CD4-positive, CD25-positive, alpha-beta regulatory T cell (primary cell): ENCODE results near the gene RMI2. TPM values are rescaled to one million over a fixed set of nuclear protein-coding genes. Genes with fewer than 3 reads are reported as not detected.
"Not testable (repeated sequence)": the region's sequence is repeated elsewhere in the genome, so short reads cannot be mapped to it uniquely, and the experiment has no call there.

ENCODE experiments used
- ATAC-seq, 2 donors: fragments of 150-1000 bp; cut with Tn5 transposase; one replicate each; pipeline ENCODE4 v1.10.0; 2021; ENCODE audit warnings: low read depth in 2 of 2, moderate number of reproducible peaks in 2 of 2, moderate library complexity in 1 of 2
- DNase-seq, 3 donors: peaks; one replicate each; pipeline versions ENCODE4 v3.0.0 to v3.0.0-alpha.2; 2012 to 2022; ENCODE audit warnings: mixed read lengths in 1 of 3
- H3K27ac ChIP-seq: one replicate; pipeline ENCODE4 v1.7.0; 2013; ENCODE audit warnings: mild to moderate bottlenecking, low read length; ENCODE audit not compliant: insufficient read depth, poor library complexity, severe bottlenecking
- H3K27me3 ChIP-seq: one replicate; pipeline ENCODE4 v1.7.0; 2013; ENCODE audit warnings: low read length; ENCODE audit not compliant: control insufficient read depth, insufficient read depth
- H3K36me3 ChIP-seq: one replicate; pipeline ENCODE4 v1.7.0; 2013; ENCODE audit warnings: mild to moderate bottlenecking, low read length, moderate library complexity; ENCODE audit not compliant: control insufficient read depth, insufficient read depth
- H3K4me1 ChIP-seq: 2 replicates; pipeline ENCODE4 v1.7.0; 2013; ENCODE audit warnings: mild to moderate bottlenecking, low read length; ENCODE audit not compliant: insufficient read depth, control insufficient read depth, poor library complexity, severe bottlenecking
- H3K4me3 ChIP-seq: one replicate; pipeline ENCODE4 v1.7.0; 2013; ENCODE audit warnings: low read depth, mild to moderate bottlenecking, low read length, moderate library complexity
- H3K9me3 ChIP-seq, 2 experiments: 1 replicate in 1 of 2; 2 replicates in 1 of 2; pipeline ENCODE4 v1.7.0; 2013; ENCODE audit warnings: low read length in 2 of 2, mild to moderate bottlenecking in 1 of 2, moderate library complexity in 1 of 2; ENCODE audit not compliant: control insufficient read depth in 2 of 2
- H3K27ac Mint-ChIP-seq, 3 donors: one replicate each; pipeline ENCODE4 v1.8.0; 2020 to 2022; ENCODE audit warnings: mild to moderate bottlenecking in 3 of 3, mixed read lengths in 3 of 3, moderate library complexity in 2 of 3
- H3K27me3 Mint-ChIP-seq: one replicate; pipeline ENCODE4 v1.8.0; 2022; ENCODE audit warnings: mild to moderate bottlenecking, mixed read lengths
- H3K36me3 Mint-ChIP-seq: one replicate; pipeline ENCODE4 v1.8.0; 2020; ENCODE audit warnings: mixed read lengths
- H3K4me1 Mint-ChIP-seq, 4 donors: one replicate each; pipeline ENCODE4 v1.8.0; 2020 to 2022; ENCODE audit warnings: mixed read lengths in 4 of 4, mild to moderate bottlenecking in 1 of 4
- H3K4me3 Mint-ChIP-seq, 4 donors: one replicate each; pipeline ENCODE4 v1.8.0; 2020 to 2022; ENCODE audit warnings: mild to moderate bottlenecking in 4 of 4, mixed read lengths in 4 of 4, moderate library complexity in 3 of 4
- H3K9me3 Mint-ChIP-seq, 7 donors: one replicate each; pipeline ENCODE4 v1.8.0; 2020 to 2022; ENCODE audit warnings: mixed read lengths in 7 of 7, mild to moderate bottlenecking in 3 of 7, moderate library complexity in 2 of 7
- polyA plus RNA-seq, 4 donors: library from polyadenylated mRNA; unstranded; fragments of 300-500 nt; fragmentation: Illumina TruSeq; gene quantifications; one replicate each; pipeline ENCODE4 v1.2.3, GENCODE V29; 2021
- total RNA-seq: library from RNA; stranded (reverse); gene quantifications from one replicate; pipeline ENCODE4 v1.2.3, GENCODE V29; 2022

RMI2 gene
- total and polyA plus RNA-seq, 5 donors from 2014 or later: 4.3 to 15.3 (median 9.6) TPM

- not testable (repeated sequence) for DNase-seq, H3K9me3 ChIP-seq, H3K27ac ChIP-seq, H3K36me3 ChIP-seq, H3K27me3 Mint-ChIP-seq, H3K9me3 Mint-ChIP-seq, H3K27me3 ChIP-seq, ATAC-seq, H3K4me3 Mint-ChIP-seq, H3K36me3 Mint-ChIP-seq, H3K4me3 ChIP-seq
- Mint-ChIP-seq H3K27ac (peak overlapping the region in 1 of 3 donors; percentile 69), H3K4me1 (peaks cover 0 to 21% (median 11%) of the 10 kb centered on the region in 4 donors)
- H3K4me1 ChIP-seq: peaks cover 18% of the 10 kb centered on the region
Observed at GRCh38 chr16:11298950-11299547, 46.2 kb upstream of the RMI2 start.

- no peaks in the 10 kb centered on the region for H3K9me3 Mint-ChIP-seq
- ATAC-seq (no peak), DNase-seq (no peak)
- Histone ChIP-seq H3K36me3 (no peaks in the 10 kb centered on the region), H3K4me1 (peaks cover 18% of the 10 kb centered on the region), H3K9me3 (no peaks in the 10 kb centered on the region), H3K27me3 (no peaks in the 10 kb centered on the region), H3K4me3 (no peak overlapping the region), H3K27ac (no peak overlapping the region)
- no peak overlapping the region for H3K27ac Mint-ChIP-seq
- H3K36me3 Mint-ChIP-seq: no peaks in the 10 kb centered on the region
- H3K4me3 Mint-ChIP-seq: no peak overlapping the region
- H3K27me3 Mint-ChIP-seq: no peaks in the 10 kb centered on the region
- H3K4me1 Mint-ChIP-seq: peaks cover 0 to 21% (median 11%) of the 10 kb centered on the region in 4 donors
Observed at GRCh38 chr16:11299865-11300559, 45.2 kb upstream of the RMI2 start.

GRCh38 chr16:11300560-11300892 lies 44.7 kb upstream of the RMI2 start:
- H3K27me3 ChIP-seq: no peaks in the 10 kb centered on the region
- peaks cover 18% of the 10 kb centered on the region for H3K4me1 ChIP-seq
- Mint-ChIP-seq H3K27ac (no peak overlapping the region), H3K4me1 (peaks cover 0 to 21% (median 11%) of the 10 kb centered on the region in 4 donors), H3K27me3 (no peaks in the 10 kb centered on the region), H3K9me3 (no peaks in the 10 kb centered on the region), H3K4me3 (no peak overlapping the region), H3K36me3 (no peaks in the 10 kb centered on the region)
- ATAC-seq (no peak), DNase-seq (no peak)
- no peaks in the 10 kb centered on the region for H3K36me3 ChIP-seq
- H3K4me3 ChIP-seq: no peak overlapping the region
- no peaks in the 10 kb centered on the region for H3K9me3 ChIP-seq
- H3K27ac ChIP-seq: no peak overlapping the region

- Histone ChIP-seq H3K36me3 (no peaks in the 10 kb centered on the region), H3K9me3 (no peaks in the 10 kb centered on the region), H3K27me3 (no peaks in the 10 kb centered on the region), H3K4me3 (no peak overlapping the region), H3K27ac (no peak overlapping the region), H3K4me1 (peaks cover 14% of the 10 kb centered on the region)
- no peaks in the 10 kb centered on the region for H3K9me3 Mint-ChIP-seq
- H3K27me3 Mint-ChIP-seq: peaks cover 4% of the 10 kb centered on the region
- H3K4me1 Mint-ChIP-seq: peaks cover 0 to 18% (median 8%) of the 10 kb centered on the region in 4 donors
- H3K4me3 Mint-ChIP-seq: no peak overlapping the region
- DNase-seq (no peak), ATAC-seq (no peak)
- no peak overlapping the region for H3K27ac Mint-ChIP-seq
- H3K36me3 Mint-ChIP-seq: no peaks in the 10 kb centered on the region
Observed at GRCh38 chr16:11301645-11302501, 43.4 kb upstream of the RMI2 start.

GRCh38 chr16:11302977-11303376 lies 42.3 kb upstream of the RMI2 start:
- H3K4me1 Mint-ChIP-seq: peaks cover 0 to 7% (median 1%) of the 10 kb centered on the region in 4 donors
- Histone ChIP-seq H3K27ac (no peak overlapping the region), H3K4me1 (peaks cover 3% of the 10 kb centered on the region), H3K27me3 (no peaks in the 10 kb centered on the region), H3K36me3 (no peaks in the 10 kb centered on the region), H3K9me3 (no peaks in the 10 kb centered on the region), H3K4me3 (no peak overlapping the region)
- H3K9me3 Mint-ChIP-seq: no peaks in the 10 kb centered on the region
- no peak overlapping the region for H3K4me3 Mint-ChIP-seq
- DNase-seq (no peak), ATAC-seq (no peak)
- no peak overlapping the region for H3K27ac Mint-ChIP-seq
- peaks cover 4% of the 10 kb centered on the region for H3K27me3 Mint-ChIP-seq
- no peaks in the 10 kb centered on the region for H3K36me3 Mint-ChIP-seq

- Histone ChIP-seq H3K9me3 (no peaks in the 10 kb centered on the region), H3K36me3 (no peaks in the 10 kb centered on the region), H3K27ac (no peak overlapping the region), H3K27me3 (no peaks in the 10 kb centered on the region), H3K4me3 (no peak overlapping the region), H3K4me1 (peaks cover under 1% of the 10 kb centered on the region)
- peaks cover 4% of the 10 kb centered on the region for H3K27me3 Mint-ChIP-seq
- peaks cover 0 to 4% (median under 1%) of the 10 kb centered on the region in 4 donors for H3K4me1 Mint-ChIP-seq
- H3K27ac Mint-ChIP-seq: no peak overlapping the region
- no peak overlapping the region for H3K4me3 Mint-ChIP-seq
- H3K36me3 Mint-ChIP-seq: no peaks in the 10 kb centered on the region
- no peaks in the 10 kb centered on the region for H3K9me3 Mint-ChIP-seq
- DNase-seq (no peak), ATAC-seq (no peak)
Observed at GRCh38 chr16:11303405-11304138, 41.7 kb upstream of the RMI2 start.

- H3K4me3 Mint-ChIP-seq: no peak overlapping the region
- Histone ChIP-seq H3K4me1 (peaks cover 24% of the 10 kb centered on the region), H3K27me3 (no peaks in the 10 kb centered on the region), H3K4me3 (no peak overlapping the region), H3K9me3 (no peaks in the 10 kb centered on the region), H3K36me3 (no peaks in the 10 kb centered on the region), H3K27ac (no peak overlapping the region)
- no peaks in the 10 kb centered on the region for H3K36me3 Mint-ChIP-seq
- DNase-seq (no peak), ATAC-seq (no peak)
- peaks cover 0 to 18% (median 9%) of the 10 kb centered on the region in 4 donors for H3K4me1 Mint-ChIP-seq
- no peaks in the 10 kb centered on the region for H3K9me3 Mint-ChIP-seq
- H3K27me3 Mint-ChIP-seq: peaks cover 4% of the 10 kb centered on the region
- H3K27ac Mint-ChIP-seq: no peak overlapping the region
Observed at GRCh38 chr16:11306381-11306780, 38.9 kb upstream of the RMI2 start.
